Measurements from ENCODE around the gene C1orf122.

C1orf122 gene

DNA sequence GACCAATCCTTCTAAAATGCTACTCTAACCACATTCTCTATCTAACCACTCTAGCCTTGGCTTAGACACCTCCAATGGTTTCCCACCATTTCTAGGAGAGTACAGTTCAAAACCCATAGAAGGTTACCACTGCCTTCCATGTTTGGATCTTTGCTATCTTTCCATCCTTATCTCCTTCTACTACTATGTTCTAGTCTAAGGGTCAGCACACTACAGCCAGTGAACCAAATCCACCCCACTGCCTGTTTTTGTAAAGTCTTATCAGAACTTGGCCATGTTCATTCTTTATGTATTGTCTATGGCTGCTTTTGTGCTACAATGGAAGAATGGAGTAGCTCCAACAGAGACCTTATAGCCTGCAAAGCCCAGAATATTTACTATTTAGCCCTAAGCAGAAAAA lies 45.6 kb downstream of the C1orf122 start (continued):
- no peak for TF ChIP-seq TSHZ2 (CRISPR knock-in tag; IDR thresholded peaks at IDR 0.05)

GRCh38 chr1:37854406-37854805 lies 46.8 kb downstream of the C1orf122 start:
- no peak for ATAC-seq
- no peak for TF ChIP-seq ZNF70 (CRISPR knock-in tag; IDR thresholded peaks at IDR 0.05)
- TF ChIP-seq GLIS3 (CRISPR knock-in tag; IDR thresholded peaks at IDR 0.05), result no peak
- no peak for TF ChIP-seq ISL1 (CRISPR knock-in tag; IDR thresholded peaks at IDR 0.05)
- TF ChIP-seq ZC3H10 (CRISPR knock-in tag; IDR thresholded peaks at IDR 0.05), result no peak
- no peak for TF ChIP-seq SNAI2 (CRISPR knock-in tag; IDR thresholded peaks at IDR 0.05)
- no peak for TF ChIP-seq ESRRG (CRISPR knock-in tag; IDR thresholded peaks at IDR 0.05)
- TF ChIP-seq TSHZ2 (CRISPR knock-in tag; IDR thresholded peaks at IDR 0.05), result no peak
- TF ChIP-seq PPARA (CRISPR knock-in tag; IDR thresholded peaks at IDR 0.05; ENCODE audit: borderline replicate concordance), result no peak
- TF ChIP-seq ZFP30 (CRISPR knock-in tag; IDR thresholded peaks at IDR 0.05), result no peak
